Measurements from ENCODE around the gene ASB16. TPM values are rescaled to one million over a fixed set of nuclear protein-coding genes. Genes with fewer than 3 reads are reported as not detected.
A peak's percentile ranks its signal among the peaks of the same experiment; 100 is the strongest.

Gene ASB16
- total and polyA plus RNA-seq, 10 donors, result 0.09 to 0.57 (median 0.16) TPM; not detected in 7

GRCh38 chr17:44204441-44204882 lies 34.0 kb downstream of the ASB16 start:
- H3K27ac ChIP-seq, result peak overlapping the region in 5 of 8 donors; percentile 8 to 47 (median 16)
- peaks cover 0 to 53% (median 28%) of the 10 kb centered on the region in 6 donors for H3K4me1 ChIP-seq
- H3K27me3 ChIP-seq (replicated peaks in 1 of 7), result no peaks in the 10 kb centered on the region
- H3K4me3 ChIP-seq, result no peak overlapping the region
- intact Hi-C loops (cut with DNase I; ENCODE audit: low total_unique reads), result no loop called here
- peaks cover 0 to 37% (median 30%) of the 10 kb centered on the region in 6 donors for H3K36me3 ChIP-seq
- WGBS, 5 donors, result 44 to 68% (median 58%) methylated on average over 5 of the region's 5 CpGs
- DNase-seq, result no peak
- no peaks in the 10 kb centered on the region for H3K9me3 ChIP-seq
- TF ChIP-seq POLR2A (IDR thresholded peaks at IDR 0.05), result no peak
- peak in 1 of 3 donors; percentile 56 for TF ChIP-seq POLR2AphosphoS5 (IDR thresholded peaks at IDR 0.05)

DNA sequence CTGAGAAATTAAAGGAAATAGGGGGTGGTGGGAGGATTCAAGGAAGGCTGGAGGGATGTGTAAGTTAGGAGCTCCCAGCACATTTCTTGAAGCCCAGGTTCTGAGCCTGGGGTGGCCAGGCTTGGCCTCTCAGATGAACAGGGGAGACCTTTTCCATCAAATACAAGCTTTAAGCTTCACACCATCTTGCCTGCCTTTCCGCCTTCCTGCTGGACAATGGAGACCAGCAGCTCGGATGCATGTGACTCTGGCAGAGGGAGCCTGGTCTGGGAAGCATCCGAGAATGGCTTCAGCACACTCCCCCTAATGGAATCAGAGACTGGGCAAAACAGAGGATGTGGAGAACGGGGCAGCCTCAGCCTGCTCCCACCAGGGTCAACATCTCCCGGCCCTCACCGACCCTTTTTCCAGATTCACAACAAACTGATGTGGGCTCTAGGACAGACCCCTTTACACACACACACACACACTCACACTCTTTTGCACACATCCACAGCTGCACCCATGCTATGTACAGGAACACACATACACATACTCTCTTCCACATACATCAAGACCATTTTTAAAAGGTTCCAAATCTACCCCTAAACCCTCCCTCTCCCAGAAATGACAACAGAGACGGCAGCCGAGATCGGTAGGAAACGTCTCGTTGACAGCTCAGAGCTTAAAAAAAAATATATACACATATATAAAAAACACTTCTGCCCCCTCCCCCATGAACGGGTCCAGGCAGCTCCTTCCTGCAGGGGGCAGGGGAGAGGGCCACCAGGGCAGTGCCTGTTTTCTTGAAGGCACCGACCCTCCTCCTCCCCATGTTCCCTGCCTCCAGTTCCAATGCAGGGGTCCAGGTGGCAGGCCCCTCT lies 35.7 kb downstream of the ASB16 start:
- peaks cover 0 to 52% (median 44%) of the 10 kb centered on the region in 6 donors for H3K36me3 ChIP-seq
- H3K4me1 ChIP-seq, result peaks cover 14 to 62% (median 37%) of the 10 kb centered on the region in 6 donors
- H3K9me3 ChIP-seq, result no peaks in the 10 kb centered on the region
- 57 to 62% (median 62%) methylated on average over 13 of the region's 13 CpGs for WGBS, 5 donors
- H3K4me3 ChIP-seq, result no peak overlapping the region
- intact Hi-C loops (cut with DNase I; ENCODE audit: low total_unique reads), result no loop called here
- no peak for DNase-seq
- H3K27ac ChIP-seq, result peak overlapping the region in 1 of 8 donors; percentile 30
- no peaks in the 10 kb centered on the region for H3K27me3 ChIP-seq (replicated peaks in 1 of 7)
- TF ChIP-seq, protein P1, sequence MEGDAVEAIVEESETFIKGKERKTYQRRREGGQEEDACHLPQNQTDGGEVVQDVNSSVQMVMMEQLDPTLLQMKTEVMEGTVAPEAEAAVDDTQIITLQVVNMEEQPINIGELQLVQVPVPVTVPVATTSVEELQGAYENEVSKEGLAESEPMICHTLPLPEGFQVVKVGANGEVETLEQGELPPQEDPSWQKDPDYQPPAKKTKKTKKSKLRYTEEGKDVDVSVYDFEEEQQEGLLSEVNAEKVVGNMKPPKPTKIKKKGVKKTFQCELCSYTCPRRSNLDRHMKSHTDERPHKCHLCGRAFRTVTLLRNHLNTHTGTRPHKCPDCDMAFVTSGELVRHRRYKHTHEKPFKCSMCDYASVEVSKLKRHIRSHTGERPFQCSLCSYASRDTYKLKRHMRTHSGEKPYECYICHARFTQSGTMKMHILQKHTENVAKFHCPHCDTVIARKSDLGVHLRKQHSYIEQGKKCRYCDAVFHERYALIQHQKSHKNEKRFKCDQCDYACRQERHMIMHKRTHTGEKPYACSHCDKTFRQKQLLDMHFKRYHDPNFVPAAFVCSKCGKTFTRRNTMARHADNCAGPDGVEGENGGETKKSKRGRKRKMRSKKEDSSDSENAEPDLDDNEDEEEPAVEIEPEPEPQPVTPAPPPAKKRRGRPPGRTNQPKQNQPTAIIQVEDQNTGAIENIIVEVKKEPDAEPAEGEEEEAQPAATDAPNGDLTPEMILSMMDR (IDR thresholded peaks at IDR 0.05 in 8 of 11, conservative IDR thresholded peaks at IDR 0.05 in 3 of 11), result no peak
- no peak for TF ChIP-seq POLR2AphosphoS5 (IDR thresholded peaks at IDR 0.05)
- no peak for TF ChIP-seq POLR2A (IDR thresholded peaks at IDR 0.05)

DNA sequence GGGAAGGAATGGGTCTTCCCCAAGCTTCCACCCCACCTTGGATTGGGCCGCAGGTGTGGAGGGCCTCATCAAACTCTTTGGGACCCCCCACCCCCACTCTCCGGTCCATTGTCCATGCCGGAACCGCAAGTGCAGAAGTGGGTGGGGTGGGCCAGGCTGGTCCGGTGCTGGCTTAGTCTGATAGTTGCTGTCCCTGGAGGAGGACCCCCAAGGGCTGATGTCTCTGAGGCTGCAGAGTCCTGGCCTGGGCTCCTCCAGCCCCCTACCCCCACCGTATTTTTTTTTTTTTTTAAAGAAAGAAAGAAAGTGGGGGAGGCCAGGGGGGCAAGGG lies 36.3 kb downstream of the ASB16 start:
- intact Hi-C loops (cut with DNase I; ENCODE audit: low total_unique reads), result no loop called here
- TF ChIP-seq POLR2AphosphoS5 (IDR thresholded peaks at IDR 0.05), result no peak
- TF ChIP-seq, protein P1 (IDR thresholded peaks at IDR 0.05 in 8 of 11, conservative IDR thresholded peaks at IDR 0.05 in 3 of 11), result no peak
- TF ChIP-seq POLR2A (IDR thresholded peaks at IDR 0.05), result no peak
- no peaks in the 10 kb centered on the region for H3K27me3 ChIP-seq (replicated peaks in 1 of 7)
- H3K36me3 ChIP-seq, result peaks cover 0 to 58% (median 49%) of the 10 kb centered on the region in 6 donors
- no peak for DNase-seq
- H3K4me3 ChIP-seq, result no peak overlapping the region
- H3K4me1 ChIP-seq, result peaks cover 14 to 62% (median 39%) of the 10 kb centered on the region in 6 donors
- 82 to 90% (median 87%) methylated on average over 6 of the region's 6 CpGs for WGBS, 5 donors
- H3K9me3 ChIP-seq, result no peaks in the 10 kb centered on the region
- no peak overlapping the region for H3K27ac ChIP-seq

DNA sequence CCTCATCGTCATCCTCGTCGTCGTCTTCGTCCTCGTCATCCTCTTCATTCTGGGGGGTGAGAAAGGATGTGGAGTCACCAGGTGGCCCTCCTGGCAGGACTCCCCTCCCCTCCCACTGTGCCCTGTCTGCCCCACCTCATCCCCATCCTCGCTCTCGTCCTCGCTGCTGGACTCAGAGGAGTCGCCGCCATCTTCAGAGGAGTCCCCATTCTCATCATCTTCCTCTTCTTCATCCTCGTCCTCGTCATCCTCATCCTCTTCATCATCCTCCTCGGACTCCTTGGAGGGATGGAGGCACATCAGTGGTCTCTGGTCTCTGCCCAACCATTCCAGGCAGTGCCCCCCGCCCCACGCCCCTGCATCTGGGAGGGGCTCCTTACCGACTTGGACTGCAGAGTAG lies 36.8 kb downstream of the ASB16 start:
- no peaks in the 10 kb centered on the region for H3K27me3 ChIP-seq (replicated peaks in 1 of 7)
- H3K36me3 ChIP-seq, result peaks cover 0 to 64% (median 54%) of the 10 kb centered on the region in 6 donors
- WGBS, 5 donors, result 89 to 96% (median 92%) methylated on average over 12 to 17 of the region's 17 CpGs
- intact Hi-C loops (cut with DNase I; ENCODE audit: low total_unique reads), result no loop called here
- TF ChIP-seq, protein P1 (IDR thresholded peaks at IDR 0.05 in 8 of 11, conservative IDR thresholded peaks at IDR 0.05 in 3 of 11), result no peak
- TF ChIP-seq POLR2AphosphoS5 (IDR thresholded peaks at IDR 0.05) (no peak), POLR2A (IDR thresholded peaks at IDR 0.05) (no peak)
- no peak for DNase-seq
- H3K9me3 ChIP-seq, result no peaks in the 10 kb centered on the region
- H3K4me3 ChIP-seq, result no peak overlapping the region
- no peak overlapping the region for H3K27ac ChIP-seq
- H3K4me1 ChIP-seq, result peaks cover 14 to 65% (median 40%) of the 10 kb centered on the region in 6 donors

Data from spleen (tissue), 11 donors.